ENCODE data around the gene EFCAB8. TPM values are rescaled to one million over a fixed set of nuclear protein-coding genes. Genes with fewer than 3 reads are reported as not detected.

The EFCAB8 gene
- total and polyA plus RNA-seq, 2 experiments from 2014 or later = 0.53 TPM; not detected in 1

DNA sequence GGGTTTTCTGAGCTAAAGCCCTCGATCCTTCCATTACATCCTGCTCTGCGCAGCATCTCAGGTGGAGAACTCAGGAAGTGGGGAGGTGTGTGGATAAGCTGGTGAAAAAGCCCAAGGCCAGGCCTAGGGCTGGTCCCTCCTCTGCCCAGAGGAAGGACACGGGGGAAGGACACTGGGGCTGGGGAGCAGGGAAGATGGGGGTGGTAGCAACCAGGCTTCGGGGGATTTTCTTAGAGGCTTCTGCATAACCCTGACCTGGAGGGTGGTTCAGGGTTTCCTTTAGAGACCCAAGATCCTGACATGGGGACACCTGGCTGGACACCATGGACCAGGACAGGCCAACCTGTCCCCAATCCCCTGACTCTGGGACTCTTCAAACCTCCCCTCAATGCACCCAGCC is 107.7 kb downstream of the EFCAB8 start:
- Histone ChIP-seq H3K4me2 (no peak overlapping the region), H3K9me2 (replicated peaks; ENCODE audit: insufficient read depth) (no peaks in the 10 kb centered on the region), H2AFZ (no peak overlapping the region), H3K4me3 (no peak overlapping the region), H3K36me3 (replicated peaks; ENCODE audit: insufficient read depth, low read depth) (no peaks in the 10 kb centered on the region), H3K27ac (no peak overlapping the region), H3K9me3 (ENCODE audit: low read depth) (no peaks in the 10 kb centered on the region), H3K4me1 (ENCODE audit: insufficient read depth) (no peaks in the 10 kb centered on the region), H4K20me1 (ENCODE audit: insufficient read depth, poor library complexity, severe bottlenecking) (no peaks in the 10 kb centered on the region), H3K27me3 (no peaks in the 10 kb centered on the region), H3K79me2 (no peaks in the 10 kb centered on the region)
- no peak for DNase-seq (ENCODE audit: low spot score)
- TF ChIP-seq, protein P1, sequence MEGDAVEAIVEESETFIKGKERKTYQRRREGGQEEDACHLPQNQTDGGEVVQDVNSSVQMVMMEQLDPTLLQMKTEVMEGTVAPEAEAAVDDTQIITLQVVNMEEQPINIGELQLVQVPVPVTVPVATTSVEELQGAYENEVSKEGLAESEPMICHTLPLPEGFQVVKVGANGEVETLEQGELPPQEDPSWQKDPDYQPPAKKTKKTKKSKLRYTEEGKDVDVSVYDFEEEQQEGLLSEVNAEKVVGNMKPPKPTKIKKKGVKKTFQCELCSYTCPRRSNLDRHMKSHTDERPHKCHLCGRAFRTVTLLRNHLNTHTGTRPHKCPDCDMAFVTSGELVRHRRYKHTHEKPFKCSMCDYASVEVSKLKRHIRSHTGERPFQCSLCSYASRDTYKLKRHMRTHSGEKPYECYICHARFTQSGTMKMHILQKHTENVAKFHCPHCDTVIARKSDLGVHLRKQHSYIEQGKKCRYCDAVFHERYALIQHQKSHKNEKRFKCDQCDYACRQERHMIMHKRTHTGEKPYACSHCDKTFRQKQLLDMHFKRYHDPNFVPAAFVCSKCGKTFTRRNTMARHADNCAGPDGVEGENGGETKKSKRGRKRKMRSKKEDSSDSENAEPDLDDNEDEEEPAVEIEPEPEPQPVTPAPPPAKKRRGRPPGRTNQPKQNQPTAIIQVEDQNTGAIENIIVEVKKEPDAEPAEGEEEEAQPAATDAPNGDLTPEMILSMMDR (IDR thresholded peaks at IDR 0.05; ENCODE audit: poor library complexity) = no peak
- no peak for TF ChIP-seq EZH2 (IDR thresholded peaks at IDR 0.05; ENCODE audit: borderline replicate concordance)
- no peak for TF ChIP-seq EZH2phosphoT487 (IDR thresholded peaks at IDR 0.05; ENCODE audit: low read depth, severe bottlenecking, unreplicated experiment)
- 91% methylated on average over 4 of the region's 4 CpGs for WGBS (ENCODE audit: low lambda C conversion rate, missing lambda C conversion rate)

DNA sequence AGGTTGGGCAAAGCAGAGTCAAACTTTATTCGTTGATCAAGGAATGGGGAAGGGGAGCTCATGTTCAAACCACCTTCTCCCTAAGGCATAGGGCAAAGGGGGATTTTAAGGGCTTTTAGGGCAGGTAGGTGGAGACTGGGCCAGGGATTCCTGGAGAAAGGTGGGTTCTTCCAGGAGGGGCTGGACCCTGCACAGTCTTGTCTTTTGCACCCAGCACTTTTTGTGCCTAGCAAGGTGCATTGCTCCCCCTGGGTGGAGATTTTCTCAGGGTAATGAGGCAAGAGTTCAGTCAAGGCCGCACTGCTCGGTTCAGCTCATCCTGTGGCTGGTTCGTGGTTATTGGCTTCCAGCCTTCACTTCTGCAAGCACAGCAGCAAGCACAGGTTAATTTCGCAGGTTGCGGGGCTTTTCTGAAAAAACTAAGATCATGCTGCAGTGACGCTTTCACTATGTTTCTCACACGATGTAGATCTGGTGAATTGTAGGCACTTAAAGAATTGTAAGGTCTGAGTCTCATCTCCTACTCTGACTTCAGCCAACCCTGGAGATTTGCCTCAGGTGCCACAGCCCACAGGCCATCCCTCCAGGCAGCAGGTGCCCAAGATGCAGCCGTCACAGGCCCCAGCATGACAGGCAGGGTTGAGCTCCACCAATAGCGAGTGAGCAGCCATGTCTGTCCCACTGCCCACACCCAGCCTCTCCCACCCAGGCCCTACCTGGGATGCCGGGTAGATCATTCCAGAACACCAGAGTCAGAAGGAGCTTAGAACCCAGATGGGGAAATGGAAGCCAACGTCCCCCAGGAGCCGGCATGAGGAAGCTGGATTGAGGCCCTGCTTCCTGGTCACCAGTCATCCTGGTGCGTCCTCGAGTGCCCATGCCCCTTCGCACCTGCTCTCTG is 108.4 kb downstream of the EFCAB8 start:
- Histone ChIP-seq H3K36me3 (replicated peaks; ENCODE audit: insufficient read depth, low read depth) (no peaks in the 10 kb centered on the region), H3K79me2 (no peaks in the 10 kb centered on the region), H3K4me2 (no peak overlapping the region), H3K9me2 (replicated peaks; ENCODE audit: insufficient read depth) (no peaks in the 10 kb centered on the region), H4K20me1 (ENCODE audit: insufficient read depth, poor library complexity, severe bottlenecking) (no peaks in the 10 kb centered on the region), H3K27ac (no peak overlapping the region), H3K4me1 (ENCODE audit: insufficient read depth) (peaks cover 5% of the 10 kb centered on the region), H3K9me3 (ENCODE audit: low read depth) (no peaks in the 10 kb centered on the region), H3K27me3 (no peaks in the 10 kb centered on the region), H3K4me3 (no peak overlapping the region), H2AFZ (no peak overlapping the region)
- no peak for DNase-seq (ENCODE audit: low spot score)
- 89% methylated on average over 16 of the region's 16 CpGs for WGBS (ENCODE audit: low lambda C conversion rate, missing lambda C conversion rate)
- TF ChIP-seq EZH2 (IDR thresholded peaks at IDR 0.05; ENCODE audit: borderline replicate concordance) (no peak), EZH2phosphoT487 (IDR thresholded peaks at IDR 0.05; ENCODE audit: low read depth, severe bottlenecking, unreplicated experiment) (no peak)
- TF ChIP-seq, protein P1 (IDR thresholded peaks at IDR 0.05; ENCODE audit: poor library complexity) = no peak

DNA sequence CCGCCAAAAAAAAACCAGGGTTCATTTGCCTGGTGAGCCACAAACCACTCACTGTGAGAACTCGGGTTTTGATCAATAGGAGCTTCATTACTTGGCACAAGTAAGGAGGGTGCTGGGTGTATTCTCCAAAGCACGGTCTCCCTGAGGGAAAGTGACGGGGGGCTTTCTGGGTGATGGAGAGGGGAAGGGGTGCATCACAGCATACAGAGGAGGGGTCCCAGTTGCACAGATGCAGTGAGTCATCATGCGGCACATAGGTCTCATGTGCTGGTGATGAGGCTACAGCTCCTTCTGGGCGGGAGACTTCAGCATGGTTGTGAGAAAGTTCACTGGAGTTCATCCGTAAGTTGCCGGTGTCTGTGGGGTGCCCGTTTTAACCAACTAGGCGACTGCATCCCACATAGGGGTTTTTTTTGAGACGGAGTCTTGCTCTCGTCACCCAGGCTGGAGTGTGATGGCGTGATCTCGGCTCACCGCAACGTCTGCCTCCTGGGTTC is 109.3 kb downstream of the EFCAB8 start:
- TF ChIP-seq, protein P1 (IDR thresholded peaks at IDR 0.05; ENCODE audit: poor library complexity) = no peak
- no peak for TF ChIP-seq EZH2phosphoT487 (IDR thresholded peaks at IDR 0.05; ENCODE audit: low read depth, severe bottlenecking, unreplicated experiment)
- no peak for TF ChIP-seq EZH2 (IDR thresholded peaks at IDR 0.05; ENCODE audit: borderline replicate concordance)
- H3K4me1 ChIP-seq (ENCODE audit: insufficient read depth) = peaks cover 7% of the 10 kb centered on the region
- no peak for DNase-seq (ENCODE audit: low spot score)
- H2AFZ ChIP-seq = no peak overlapping the region
- H3K79me2 ChIP-seq = no peaks in the 10 kb centered on the region
- no peak overlapping the region for H3K27ac ChIP-seq
- H3K4me3 ChIP-seq = no peak overlapping the region
- WGBS (ENCODE audit: low lambda C conversion rate, missing lambda C conversion rate) = 92% methylated on average over 16 of the region's 16 CpGs
- H3K9me2 ChIP-seq (replicated peaks; ENCODE audit: insufficient read depth) = no peaks in the 10 kb centered on the region
- no peaks in the 10 kb centered on the region for H3K9me3 ChIP-seq (ENCODE audit: low read depth)
- no peaks in the 10 kb centered on the region for H3K36me3 ChIP-seq (replicated peaks; ENCODE audit: insufficient read depth, low read depth)
- no peaks in the 10 kb centered on the region for H3K27me3 ChIP-seq
- H4K20me1 ChIP-seq (ENCODE audit: insufficient read depth, poor library complexity, severe bottlenecking) = no peaks in the 10 kb centered on the region
- H3K4me2 ChIP-seq = no peak overlapping the region
